ENCODE data around the gene CMSS1.

CMSS1 gene

GRCh38 chr3:100057716-100058575, 240.3 kb downstream of the CMSS1 start:
- H3K4me3 ChIP-seq (ENCODE audit: low read length) = no peak overlapping the region
- DNase-seq (ENCODE audit: low read depth, low spot score) = no peak

GRCh38 chr3:100059472-100059871, 241.8 kb downstream of the CMSS1 start:
- no peak for DNase-seq (ENCODE audit: low read depth, low spot score)
- no peak overlapping the region for H3K4me3 ChIP-seq (ENCODE audit: low read length)

- no peak overlapping the region for H3K4me3 ChIP-seq (ENCODE audit: low read length)
- DNase-seq (ENCODE audit: low read depth, low spot score) = no peak
These were observed 243.2 kb downstream of the CMSS1 start for GRCh38 chr3:100060685-100061484.

- no peak overlapping the region for H3K4me3 ChIP-seq (ENCODE audit: low read length)
- no peak for DNase-seq (ENCODE audit: low read depth, low spot score)
These were observed 245.0 kb downstream of the CMSS1 start for GRCh38 chr3:100062665-100063064.

- DNase-seq (ENCODE audit: low read depth, low spot score) = no peak
- H3K4me3 ChIP-seq (ENCODE audit: low read length) = no peak overlapping the region
These were observed 246.3 kb downstream of the CMSS1 start for GRCh38 chr3:100063929-100064461.

GRCh38 chr3:100067589-100067988, 249.9 kb downstream of the CMSS1 start:
- H3K4me3 ChIP-seq (ENCODE audit: low read length) = no peak overlapping the region
- DNase-seq (ENCODE audit: low read depth, low spot score) = no peak

- DNase-seq (ENCODE audit: low read depth, low spot score) = peak; percentile 81
- no peak overlapping the region for H3K4me3 ChIP-seq (ENCODE audit: low read length)
These were observed 251.2 kb downstream of the CMSS1 start for GRCh38 chr3:100068826-100069225.

- DNase-seq (ENCODE audit: low read depth, low spot score) = no peak
- no peak overlapping the region for H3K4me3 ChIP-seq (ENCODE audit: low read length)
These were observed 251.8 kb downstream of the CMSS1 start for GRCh38 chr3:100069472-100069871.

GRCh38 chr3:100072326-100073048, 254.8 kb downstream of the CMSS1 start:
- peak; percentile 68 for DNase-seq (ENCODE audit: low read depth, low spot score)
- H3K4me3 ChIP-seq (ENCODE audit: low read length) = no peak overlapping the region

GRCh38 chr3:100073049-100073713, 255.5 kb downstream of the CMSS1 start:
- DNase-seq (ENCODE audit: low read depth, low spot score) = no peak
- H3K4me3 ChIP-seq (ENCODE audit: low read length) = peak overlapping the region; percentile 28

GRCh38 chr3:100073714-100074307, 256.1 kb downstream of the CMSS1 start:
- H3K4me3 ChIP-seq (ENCODE audit: low read length) = peak overlapping the region; percentile 28
- DNase-seq (ENCODE audit: low read depth, low spot score) = peak; percentile 71

GRCh38 chr3:100075196-100075595, 257.5 kb downstream of the CMSS1 start:
- no peak for DNase-seq (ENCODE audit: low read depth, low spot score)
- H3K4me3 ChIP-seq (ENCODE audit: low read length) = no peak overlapping the region

GRCh38 chr3:100075851-100076730, 258.4 kb downstream of the CMSS1 start:
- peak; percentile 25 for DNase-seq (ENCODE audit: low read depth, low spot score)

GRCh38 chr3:100076731-100077529, 259.3 kb downstream of the CMSS1 start:
- H3K4me3 ChIP-seq (ENCODE audit: low read length) = no peak overlapping the region
- DNase-seq (ENCODE audit: low read depth, low spot score) = no peak

More at GRCh38 chr3:100075851-100076730, 258.4 kb downstream of the CMSS1 start:
- H3K4me3 ChIP-seq (ENCODE audit: low read length) = no peak overlapping the region

GRCh38 chr3:100079328-100079727, 261.7 kb downstream of the CMSS1 start:
- DNase-seq (ENCODE audit: low read depth, low spot score) = no peak
- H3K4me3 ChIP-seq (ENCODE audit: low read length) = no peak overlapping the region

GRCh38 chr3:100080573-100080972, 262.9 kb downstream of the CMSS1 start:
- no peak overlapping the region for H3K4me3 ChIP-seq (ENCODE audit: low read length)
- no peak for DNase-seq (ENCODE audit: low read depth, low spot score)

- H3K4me3 ChIP-seq (ENCODE audit: low read length) = no peak overlapping the region
- no peak for DNase-seq (ENCODE audit: low read depth, low spot score)
These were observed 263.6 kb downstream of the CMSS1 start for GRCh38 chr3:100081311-100081710.

Data from Jurkat, Clone E6-1 (cell line).